ENCODE measurements around the gene NHP2.

Gene NHP2

GRCh38 chr5:178111925-178112324 is 41.8 kb downstream of the NHP2 start:
- TF ChIP-seq CTCF (IDR thresholded peaks at IDR 0.05; ENCODE audit: control insufficient read depth, insufficient read depth, low read depth, low read length, missing control alignments), result no peak
- H3K4me3 ChIP-seq (ENCODE audit: control insufficient read depth, low read depth, low read length), result no peak overlapping the region
- peak; percentile 41 for DNase-seq (ENCODE audit: low read depth)

DNA sequence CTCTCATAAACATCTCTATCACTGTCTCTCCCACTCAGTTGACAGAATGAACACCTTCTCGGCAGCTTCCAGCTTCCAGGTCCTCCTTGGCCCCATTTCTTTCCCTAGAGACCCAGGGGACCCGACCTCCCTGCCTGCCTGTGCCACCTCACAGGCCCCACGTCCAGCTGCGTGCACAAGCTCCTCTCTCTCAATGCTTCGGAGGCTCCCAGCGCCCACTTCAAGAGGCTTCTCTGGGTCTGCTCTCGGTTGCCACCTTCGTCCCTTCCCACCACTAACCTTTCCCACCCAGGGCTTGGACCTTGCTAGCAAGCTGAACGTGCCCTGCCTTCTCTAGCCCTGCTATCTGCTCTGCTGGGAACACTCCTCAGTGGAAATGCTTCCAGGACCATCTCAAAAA is 43.2 kb downstream of the NHP2 start:
- no peak for TF ChIP-seq CTCF (IDR thresholded peaks at IDR 0.05; ENCODE audit: control insufficient read depth, insufficient read depth, low read depth, low read length, missing control alignments)
- H3K4me3 ChIP-seq (ENCODE audit: control insufficient read depth, low read depth, low read length), result no peak overlapping the region
- DNase-seq (ENCODE audit: low read depth), result no peak

- DNase-seq (ENCODE audit: low read depth), result no peak
- TF ChIP-seq CTCF (IDR thresholded peaks at IDR 0.05; ENCODE audit: control insufficient read depth, insufficient read depth, low read depth, low read length, missing control alignments), result no peak
- no peak overlapping the region for H3K4me3 ChIP-seq (ENCODE audit: control insufficient read depth, low read depth, low read length)
Observed at GRCh38 chr5:178108966-178109365, 44.7 kb downstream of the NHP2 start.

DNA sequence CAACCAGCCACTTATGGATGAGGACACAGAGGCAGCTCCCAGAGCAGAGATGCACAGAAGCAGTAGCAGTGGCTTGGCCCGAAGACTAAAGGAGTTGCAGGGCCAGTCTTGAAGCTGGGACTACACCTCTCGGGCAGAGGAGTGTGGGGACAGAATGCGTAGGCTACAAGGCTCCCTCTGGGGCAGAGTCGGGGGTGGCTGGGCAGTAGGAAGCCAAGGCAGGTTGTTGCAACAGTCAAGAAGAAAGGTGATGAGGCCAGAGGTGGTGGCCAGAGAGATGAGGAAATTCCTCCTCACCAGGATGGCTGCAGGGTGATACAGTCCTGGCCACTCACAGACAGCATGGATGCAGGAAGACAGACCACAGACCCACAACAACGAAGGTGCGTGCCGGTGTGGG is 45.2 kb downstream of the NHP2 start:
- no peak overlapping the region for H3K4me3 ChIP-seq (ENCODE audit: control insufficient read depth, low read depth, low read length)
- no peak for DNase-seq (ENCODE audit: low read depth)
- TF ChIP-seq CTCF (IDR thresholded peaks at IDR 0.05; ENCODE audit: control insufficient read depth, insufficient read depth, low read depth, low read length, missing control alignments), result no peak

DNA sequence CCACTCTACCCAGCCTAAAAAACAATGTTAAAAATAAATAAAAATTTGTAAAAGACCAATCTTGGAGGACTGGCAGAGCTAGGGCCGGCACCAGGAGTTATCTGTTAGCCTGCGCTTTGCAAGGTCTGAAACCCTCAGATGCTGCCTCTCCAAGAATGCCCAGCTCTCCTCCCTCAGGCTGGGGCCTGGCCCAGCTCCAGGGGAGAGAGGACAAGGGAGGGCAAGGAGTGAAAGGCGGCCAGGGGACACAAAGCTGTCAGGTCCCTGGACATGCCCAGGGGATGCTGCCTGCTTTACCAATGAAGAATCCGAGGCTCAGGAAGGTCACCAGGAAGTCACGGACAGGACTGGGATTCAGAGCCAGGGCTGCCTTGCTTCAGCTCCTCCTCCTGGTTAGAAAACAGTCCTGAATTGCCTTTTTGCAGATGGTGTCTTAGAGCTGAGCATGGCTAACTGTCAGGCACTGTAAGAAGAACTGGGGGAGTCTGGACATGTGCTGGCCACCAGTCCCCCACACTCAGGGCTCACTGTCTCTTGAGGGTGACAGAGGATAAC is 45.9 kb downstream of the NHP2 start:
- H3K4me3 ChIP-seq (ENCODE audit: control insufficient read depth, low read depth, low read length), result no peak overlapping the region
- DNase-seq (ENCODE audit: low read depth), result no peak
- TF ChIP-seq CTCF (IDR thresholded peaks at IDR 0.05; ENCODE audit: control insufficient read depth, insufficient read depth, low read depth, low read length, missing control alignments), result no peak

DNA sequence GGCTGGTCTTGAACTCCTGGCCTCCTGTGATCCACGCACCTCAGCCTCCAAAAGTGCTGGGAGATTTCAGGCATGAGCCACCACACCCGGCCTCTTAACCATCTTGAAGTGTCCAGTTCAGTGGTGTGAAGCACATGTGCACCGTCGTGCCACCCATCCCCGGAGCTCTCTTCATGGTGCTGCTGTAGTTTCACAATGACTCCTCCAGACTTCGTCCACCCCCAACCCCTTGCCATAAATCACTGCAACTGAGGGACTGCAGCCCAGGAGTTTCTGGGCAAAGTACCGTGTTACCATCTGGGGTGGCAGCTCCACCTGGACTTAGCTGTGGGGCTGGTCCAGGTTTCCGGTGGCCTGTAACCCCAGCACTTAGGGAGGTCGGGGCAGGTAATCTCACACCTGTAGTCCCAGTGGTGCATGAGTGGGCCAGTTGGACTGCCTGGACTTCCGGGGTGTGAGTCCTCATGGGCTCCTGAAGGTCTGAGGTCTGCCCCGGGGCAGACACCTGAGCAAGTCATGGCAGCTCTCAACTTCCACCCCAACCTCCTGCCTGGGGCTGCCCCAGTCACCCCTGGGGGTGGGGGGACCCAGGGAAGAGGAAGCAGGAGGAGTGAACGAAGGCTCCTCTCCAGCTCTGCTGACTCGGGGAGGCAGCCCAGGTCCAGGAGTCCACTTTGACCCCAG is 47.0 kb downstream of the NHP2 start:
- no peak for DNase-seq (ENCODE audit: low read depth)
- H3K4me3 ChIP-seq (ENCODE audit: control insufficient read depth, low read depth, low read length), result no peak overlapping the region
- no peak for TF ChIP-seq CTCF (IDR thresholded peaks at IDR 0.05; ENCODE audit: control insufficient read depth, insufficient read depth, low read depth, low read length, missing control alignments)
